HEK293T (cell line): ENCODE results near the gene DOLPP1.

ENCODE experiments used
- ELF4 ChIP-seq: fragments of 450-650 bp; IDR thresholded peaks from 2 replicates; pipeline ENCODE4 v1.6.1; 2017; ENCODE audit warnings: antibody characterized with exemption
- FOXK2 ChIP-seq: fragments of 450-650 bp; IDR thresholded peaks from 2 replicates; pipeline ENCODE4 v1.6.1; 2016; ENCODE audit warnings: mild to moderate bottlenecking
- SP1 ChIP-seq: fragments of 450-650 bp; IDR thresholded peaks from 2 replicates; pipeline ENCODE4 v1.6.1; 2017
- SUZ12 ChIP-seq: fragments of 450-650 bp; IDR thresholded peaks from 2 replicates; pipeline ENCODE4 v1.6.1; 2016; ENCODE audit warnings: mild to moderate bottlenecking
- ZNF384 ChIP-seq: fragments of 450-650 bp; IDR thresholded peaks from 2 replicates; pipeline ENCODE4 v1.6.1; 2016

- TF ChIP-seq SP1 (no peak), FOXK2 (no peak), SUZ12 (no peak), ELF4 (no peak), ZNF384 (no peak)
Observed at GRCh38 chr9:129103595-129103965, 22.7 kb downstream of the DOLPP1 start.
